ENCODE data around the gene RPP25L.

Gene RPP25L

GRCh38 chr9:34582787-34583186 lies 29.1 kb downstream of the RPP25L start:
- DNase-seq, result no peak

- DNase-seq, result no peak
Measured at GRCh38 chr9:34581318-34581717, 30.6 kb downstream of the RPP25L start.

- no peak for DNase-seq
Measured at GRCh38 chr9:34580358-34580757, 31.5 kb downstream of the RPP25L start.

- no peak for DNase-seq
Measured at GRCh38 chr9:34579808-34580163, 32.1 kb downstream of the RPP25L start.

GRCh38 chr9:34579104-34579807 lies 32.6 kb downstream of the RPP25L start:
- no peak for DNase-seq

GRCh38 chr9:34578241-34579103 lies 33.4 kb downstream of the RPP25L start:
- DNase-seq, result no peak

- DNase-seq, result no peak
Measured at GRCh38 chr9:34577400-34578240, 34.3 kb downstream of the RPP25L start.

GRCh38 chr9:34576597-34577399 lies 35.1 kb downstream of the RPP25L start:
- DNase-seq, result no peak

GRCh38 chr9:34575862-34576596 lies 35.9 kb downstream of the RPP25L start:
- no peak for DNase-seq

GRCh38 chr9:34575241-34575640 lies 36.7 kb downstream of the RPP25L start:
- no peak for DNase-seq

GRCh38 chr9:34574571-34574970 lies 37.3 kb downstream of the RPP25L start:
- DNase-seq, result no peak

- no peak for DNase-seq
Measured at GRCh38 chr9:34573599-34574325, 38.1 kb downstream of the RPP25L start.

- DNase-seq, result no peak
Measured at GRCh38 chr9:34572628-34573027, 39.3 kb downstream of the RPP25L start.

- DNase-seq, result no peak
Measured at GRCh38 chr9:34572092-34572491, 39.8 kb downstream of the RPP25L start.

GRCh38 chr9:34571481-34571810 lies 40.5 kb downstream of the RPP25L start:
- DNase-seq, result no peak

- DNase-seq, result no peak
Measured at GRCh38 chr9:34570809-34571480, 41.0 kb downstream of the RPP25L start.

- DNase-seq, result no peak
Measured at GRCh38 chr9:34570376-34570775, 41.5 kb downstream of the RPP25L start.

GRCh38 chr9:34568774-34569173 lies 43.1 kb downstream of the RPP25L start:
- no peak for DNase-seq

- DNase-seq, result no peak
Measured at GRCh38 chr9:34568133-34568532, 43.8 kb downstream of the RPP25L start.

- no peak for DNase-seq
Measured at GRCh38 chr9:34566972-34567371, 44.9 kb downstream of the RPP25L start.

- no peak for DNase-seq
Measured at GRCh38 chr9:34566322-34566721, 45.6 kb downstream of the RPP25L start.

Measured in NCI-H2029 treated with DMSO at 0.1 percent for 48 hours (cell line).